Nephron progenitor cell (in vitro differentiated cells): ENCODE results near the gene GOLGA6C.

Experiments used
- DNase-seq: peaks from one replicate; pipeline ENCODE4 v3.0.0; 2021
- H3K27ac Mint-ChIP-seq: 2 replicates; pipeline ENCODE4 v1.8.0; 2021; ENCODE audit warnings: mild to moderate bottlenecking, moderate library complexity, mixed read lengths
- H3K27me3 Mint-ChIP-seq: 2 replicates; pipeline ENCODE4 v1.8.0; 2021; ENCODE audit warnings: mild to moderate bottlenecking, low read depth, mixed read lengths; ENCODE audit not compliant: poor library complexity
- H3K36me3 Mint-ChIP-seq: 2 replicates; pipeline ENCODE4 v1.8.0; 2021; ENCODE audit warnings: low read depth, mixed read lengths
- H3K4me1 Mint-ChIP-seq: 2 replicates; pipeline ENCODE4 v1.8.0; 2021; ENCODE audit warnings: mixed read lengths
- H3K4me3 Mint-ChIP-seq: 2 replicates; pipeline ENCODE4 v1.8.0; 2021; ENCODE audit warnings: mild to moderate bottlenecking, moderate library complexity, mixed read lengths
- H3K9me3 Mint-ChIP-seq: 2 replicates; pipeline ENCODE4 v1.8.0; 2021; ENCODE audit warnings: mild to moderate bottlenecking, moderate library complexity, mixed read lengths
- CTCF ChIP-seq: fragments of 200-600 bp; sonication (generic); IDR thresholded peaks from 2 replicates; pipeline ENCODE4 v1.5.0; 2021; ENCODE audit warnings: antibody characterized with exemption

GOLGA6C gene

DNA sequence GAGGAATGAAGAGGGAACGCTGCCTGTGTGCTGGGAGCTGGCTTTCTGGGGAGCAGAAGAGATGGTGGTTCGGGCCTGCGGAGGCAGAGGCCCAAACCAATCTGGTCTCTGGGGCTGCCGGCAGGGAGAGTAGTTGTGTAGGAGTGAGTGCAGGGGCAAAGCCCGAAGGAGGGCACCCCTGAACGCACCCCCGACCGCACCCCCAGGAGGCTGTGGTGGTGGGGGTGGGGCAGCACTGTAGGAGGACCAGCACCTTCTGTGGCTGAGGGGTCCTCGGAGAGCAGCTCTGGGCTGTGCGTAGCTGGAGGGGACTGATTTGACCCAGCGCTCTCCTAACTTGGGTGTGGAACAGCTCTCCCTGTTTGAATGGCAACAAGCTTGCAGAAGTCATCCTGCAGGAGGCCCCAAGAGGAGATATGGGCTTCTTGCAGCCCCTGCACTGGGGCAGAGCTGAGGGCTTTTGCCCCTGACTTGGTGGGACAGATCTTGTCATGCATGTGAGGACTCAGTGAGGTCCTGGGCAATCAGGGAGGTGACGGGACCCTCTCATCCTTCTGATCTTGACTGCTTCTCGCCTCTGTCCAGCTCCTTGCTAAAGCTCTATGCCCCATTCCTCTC lies 30.4 kb upstream of the GOLGA6C start:
- no peaks in the 10 kb centered on the region for H3K9me3 Mint-ChIP-seq
- H3K4me3 Mint-ChIP-seq = no peak overlapping the region
- no peak for DNase-seq
- H3K4me1 Mint-ChIP-seq = peaks cover 17% of the 10 kb centered on the region
- H3K27me3 Mint-ChIP-seq = peaks cover 11% of the 10 kb centered on the region
- TF ChIP-seq CTCF = no peak
- no peaks in the 10 kb centered on the region for H3K36me3 Mint-ChIP-seq
- H3K27ac Mint-ChIP-seq = peak overlapping the region; percentile 33

GRCh38 chr15:75228787-75229186 lies 29.3 kb upstream of the GOLGA6C start:
- Mint-ChIP-seq H3K9me3 (no peaks in the 10 kb centered on the region), H3K27ac (no peak overlapping the region), H3K27me3 (peaks cover 13% of the 10 kb centered on the region), H3K4me1 (peaks cover 17% of the 10 kb centered on the region), H3K36me3 (no peaks in the 10 kb centered on the region), H3K4me3 (no peak overlapping the region)
- DNase-seq = no peak
- TF ChIP-seq CTCF = no peak

DNA sequence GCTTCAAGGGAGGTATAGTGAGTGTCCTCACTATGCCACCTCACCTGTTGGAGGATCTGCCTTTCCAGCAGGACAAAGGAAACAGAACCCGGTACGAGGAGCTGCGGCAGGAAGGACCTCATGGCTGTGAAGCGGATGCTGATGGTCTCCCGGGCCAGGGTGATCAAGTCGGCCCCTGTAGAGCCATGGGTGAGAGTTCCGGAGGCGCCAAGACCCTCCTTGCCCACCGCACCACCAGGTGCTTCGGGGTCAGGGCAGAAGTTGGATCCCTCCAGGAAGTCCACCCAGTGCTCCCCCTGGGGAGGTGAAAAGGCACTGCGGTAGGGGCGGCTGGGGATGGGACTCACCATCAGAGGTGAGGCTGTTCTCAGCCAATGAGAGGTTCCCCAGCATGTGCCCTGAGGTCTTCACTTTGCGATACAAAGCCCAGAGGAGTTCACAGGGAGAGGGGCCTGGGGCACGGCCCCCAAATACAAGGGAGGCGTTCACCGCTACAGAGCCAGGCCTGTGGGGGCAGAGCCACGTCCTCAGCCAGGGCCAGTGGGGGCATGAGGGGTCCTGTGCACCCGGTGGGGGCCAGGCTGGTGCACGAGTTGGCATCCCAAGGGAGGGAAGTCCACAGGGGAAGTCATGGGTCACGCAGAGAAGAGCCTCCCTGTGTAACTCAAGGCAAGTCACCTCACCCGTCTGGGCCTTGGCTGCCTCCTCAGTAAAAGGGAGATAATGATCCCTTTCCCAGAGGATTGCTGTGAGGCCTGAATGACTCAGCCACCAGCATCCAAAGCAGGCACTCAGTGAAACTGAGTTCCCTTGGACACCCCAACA lies 28.7 kb upstream of the GOLGA6C start:
- no peak for DNase-seq
- Mint-ChIP-seq H3K27me3 (peaks cover 13% of the 10 kb centered on the region), H3K4me3 (no peak overlapping the region), H3K9me3 (no peaks in the 10 kb centered on the region), H3K27ac (no peak overlapping the region), H3K4me1 (peaks cover 17% of the 10 kb centered on the region), H3K36me3 (no peaks in the 10 kb centered on the region)
- no peak for TF ChIP-seq CTCF

- Mint-ChIP-seq H3K9me3 (no peaks in the 10 kb centered on the region), H3K27ac (no peak overlapping the region), H3K4me3 (no peak overlapping the region), H3K4me1 (peaks cover 17% of the 10 kb centered on the region), H3K27me3 (peaks cover 13% of the 10 kb centered on the region), H3K36me3 (no peaks in the 10 kb centered on the region)
- DNase-seq = no peak
- no peak for TF ChIP-seq CTCF
Measured at GRCh38 chr15:75230016-75230343, 28.2 kb upstream of the GOLGA6C start.

- Mint-ChIP-seq H3K36me3 (no peaks in the 10 kb centered on the region), H3K4me3 (no peak overlapping the region), H3K27me3 (peaks cover 13% of the 10 kb centered on the region), H3K4me1 (peaks cover 17% of the 10 kb centered on the region), H3K9me3 (no peaks in the 10 kb centered on the region), H3K27ac (no peak overlapping the region)
- DNase-seq = no peak
- no peak for TF ChIP-seq CTCF
Measured at GRCh38 chr15:75230551-75231371, 27.4 kb upstream of the GOLGA6C start.
